Ovary (tissue), 9 donors: ENCODE results near the gene NUDT5. TPM values are rescaled to one million over a fixed set of nuclear protein-coding genes. Genes with fewer than 3 reads are reported as not detected.

Experiments used
- DNase-seq, 5 donors: peaks; one replicate each; pipeline ENCODE4 v3.0.0-alpha.2; 2019 to 2020
- H3K27ac ChIP-seq, 2 donors: fragments of 200-600 bp; one replicate each; pipeline versions ENCODE4 v1.5.1 to v1.8.0; 2019 to 2022
- H3K27me3 ChIP-seq: fragments of 200-600 bp; one replicate; pipeline ENCODE4 v1.8.0; 2022
- H3K36me3 ChIP-seq: fragments of 200-600 bp; sonication (generic); one replicate; pipeline ENCODE4 v1.5.1; 2019
- H3K4me1 ChIP-seq: one replicate; pipeline ENCODE4 v1.8.1; 2013; ENCODE audit warnings: mild to moderate bottlenecking, moderate library complexity; ENCODE audit not compliant: insufficient read depth
- H3K4me3 ChIP-seq: fragments of 200-600 bp; sonication (generic); one replicate; pipeline ENCODE4 v1.5.1; 2017
- H3K9me3 ChIP-seq, 2 donors: fragments of 200-600 bp in 1 of 2; sonication (generic) in 1 of 2; one replicate each; pipeline versions ENCODE4 v1.5.1 to v1.8.1; 2013 to 2019; ENCODE audit warnings: mild to moderate bottlenecking in 1 of 2, moderate library complexity in 1 of 2
- EP300 ChIP-seq: sonication (generic); formaldehyde crosslinking; IDR thresholded peaks from one replicate; pipeline ENCODE4 v1.6.1; 2017; ENCODE audit warnings: antibody characterized with exemption
- POLR2A ChIP-seq: fragments of 450-650 bp; IDR thresholded peaks from one replicate; pipeline ENCODE4 v1.6.1; 2017; ENCODE audit warnings: antibody characterized with exemption, mild to moderate bottlenecking, moderate library complexity
- WGBS, 3 donors: extraction: QIAGEN DNeasy Blood & Tissue Kit in 1 of 3; methylation state at CpG; one replicate each; pipeline versions ENCODE4 v1.1.5 to v1.1.7; 2013 to 2017; 5-methylcytosine and 5-hydroxymethylcytosine counted together
- intact Hi-C, 4 donors: fragments of 100-400 bp; cut with DNase I; formaldehyde crosslinking; loops; one replicate each; pipeline versions ENCODE4 v1.11.0 to v1.15.1; 2022 to 2023
- polyA plus RNA-seq, 2 donors: library from polyadenylated mRNA; stranded (reverse); fragments of 200-250 nt in 1 of 2; fragments of 350-450 nt in 1 of 2; fragmentation: Illumina TruSeq in 1 of 2; extraction: RNeasy Lipid Tissue Mini Kit (QIAGEN cat#74804) in 1 of 2; gene quantifications; one replicate each; pipeline ENCODE4 v1.2.3, GENCODE V29; 2013 to 2014
- total RNA-seq, 7 donors: library from RNA; depleted of rRNA in 2 of 7; stranded (reverse); fragments of >200 nt in 2 of 7; fragmentation: NEBNext Ultra II Directional in 3 of 7; extraction: Animal tissue kit (Norgen Biotek cat#: 25700) in 3 of 7; gene quantifications; one replicate each; pipeline versions ENCODE4 v1.1.0 to v1.2.4, GENCODE V29; 2016 to 2023
- TF ChIP-seq, protein P1 (sequence below), 3 donors: fragments of 450-650 bp in 2 of 3; fragments of 200-600 bp in 1 of 3; IDR thresholded peaks; one replicate each; pipeline versions ENCODE4 v1.5.1 to v1.8.0; 2016 to 2022; ENCODE audit warnings: antibody characterized with exemption in 3 of 3, mild to moderate bottlenecking in 1 of 3
- donor health status: DM: no; HTN: no; CAD: no; lungs with moderate emphysema.
- donor health status: DM: no; HTN: no; CAD: no.
- donor health status: Bipolar disorder and iron deficiency.
- donor health status: DM: yes; HTN: yes; CAD: no.
- donor health status: DM: no; HTN: no; CAD: no.
- donor health status: DM: yes; HTN: yes; CAD: no.

Gene NUDT5
- total and polyA plus RNA-seq, 9 donors, result 15.8 to 56.5 (median 24.7) TPM

DNA sequence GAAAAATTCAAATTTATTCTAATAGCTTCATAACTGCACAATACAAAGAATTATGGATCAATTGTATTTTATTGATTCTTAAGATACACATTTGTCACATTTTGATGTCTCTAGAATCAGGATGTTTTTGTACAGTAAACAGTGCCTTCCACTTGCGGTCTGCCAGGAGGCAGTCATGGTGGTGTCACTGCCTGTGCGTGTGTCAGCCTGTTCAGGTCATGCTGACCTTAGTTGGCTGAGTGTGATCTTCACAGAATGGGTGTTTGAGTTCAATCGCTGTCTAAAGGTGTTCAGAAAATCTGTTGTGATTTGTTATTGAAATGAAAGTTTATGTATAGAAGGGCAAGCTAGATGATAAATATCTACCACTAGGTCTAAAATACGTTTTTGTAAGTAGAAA, 45.5 kb downstream of the NUDT5 start:
- intact Hi-C loops, result no loop called here
- H3K9me3 ChIP-seq, result no peaks in the 10 kb centered on the region
- no peak overlapping the region for H3K4me3 ChIP-seq
- H3K36me3 ChIP-seq, result no peaks in the 10 kb centered on the region
- no peak for DNase-seq
- no peaks in the 10 kb centered on the region for H3K4me1 ChIP-seq
- TF ChIP-seq POLR2A (no peak), EP300 (no peak)
- TF ChIP-seq, protein P1, sequence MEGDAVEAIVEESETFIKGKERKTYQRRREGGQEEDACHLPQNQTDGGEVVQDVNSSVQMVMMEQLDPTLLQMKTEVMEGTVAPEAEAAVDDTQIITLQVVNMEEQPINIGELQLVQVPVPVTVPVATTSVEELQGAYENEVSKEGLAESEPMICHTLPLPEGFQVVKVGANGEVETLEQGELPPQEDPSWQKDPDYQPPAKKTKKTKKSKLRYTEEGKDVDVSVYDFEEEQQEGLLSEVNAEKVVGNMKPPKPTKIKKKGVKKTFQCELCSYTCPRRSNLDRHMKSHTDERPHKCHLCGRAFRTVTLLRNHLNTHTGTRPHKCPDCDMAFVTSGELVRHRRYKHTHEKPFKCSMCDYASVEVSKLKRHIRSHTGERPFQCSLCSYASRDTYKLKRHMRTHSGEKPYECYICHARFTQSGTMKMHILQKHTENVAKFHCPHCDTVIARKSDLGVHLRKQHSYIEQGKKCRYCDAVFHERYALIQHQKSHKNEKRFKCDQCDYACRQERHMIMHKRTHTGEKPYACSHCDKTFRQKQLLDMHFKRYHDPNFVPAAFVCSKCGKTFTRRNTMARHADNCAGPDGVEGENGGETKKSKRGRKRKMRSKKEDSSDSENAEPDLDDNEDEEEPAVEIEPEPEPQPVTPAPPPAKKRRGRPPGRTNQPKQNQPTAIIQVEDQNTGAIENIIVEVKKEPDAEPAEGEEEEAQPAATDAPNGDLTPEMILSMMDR (IDR thresholded peaks at IDR 0.05), result no peak
- H3K27ac ChIP-seq, result no peak overlapping the region
- WGBS, 3 donors, result 54 to 87% (median 74%) methylated on average over 4 of the region's 4 CpGs
- H3K27me3 ChIP-seq, result no peaks in the 10 kb centered on the region

- DNase-seq, result no peak
- WGBS, 3 donors, result 90 to 96% (median 91%) methylated on average over 3 of the region's 3 CpGs
- intact Hi-C loops, result no loop called here
- H3K27ac ChIP-seq, result no peak overlapping the region
- no peak for TF ChIP-seq POLR2A
- no peaks in the 10 kb centered on the region for H3K4me1 ChIP-seq
- no peaks in the 10 kb centered on the region for H3K9me3 ChIP-seq
- no peak overlapping the region for H3K4me3 ChIP-seq
- H3K27me3 ChIP-seq, result no peaks in the 10 kb centered on the region
- no peaks in the 10 kb centered on the region for H3K36me3 ChIP-seq
Observed at GRCh38 chr10:12144538-12144937, 51.2 kb downstream of the NUDT5 start.

DNA sequence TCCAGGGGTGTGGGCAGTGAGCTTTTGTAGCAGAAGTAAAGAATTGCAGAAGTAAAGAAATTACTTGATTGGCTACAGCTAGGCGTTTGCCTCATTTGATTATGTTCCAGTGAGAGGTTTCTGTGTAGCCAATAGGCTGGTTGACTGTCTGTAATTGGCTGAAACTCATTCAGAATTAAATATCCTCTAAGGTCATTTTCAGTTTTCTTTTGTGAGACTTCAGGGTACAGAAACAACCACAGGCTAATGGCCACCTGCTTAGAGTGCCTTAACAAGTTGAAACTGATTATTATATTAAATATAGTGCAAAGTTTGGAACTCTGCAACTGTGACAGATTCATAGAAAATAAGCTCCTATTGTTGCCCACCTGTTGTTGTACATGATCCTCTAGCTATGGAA, 55.7 kb downstream of the NUDT5 start:
- TF ChIP-seq EP300 (no peak), POLR2A (no peak)
- TF ChIP-seq, protein P1 (IDR thresholded peaks at IDR 0.05), result no peak
- no peaks in the 10 kb centered on the region for H3K27me3 ChIP-seq
- H3K36me3 ChIP-seq, result no peaks in the 10 kb centered on the region
- no peak overlapping the region for H3K4me3 ChIP-seq
- H3K4me1 ChIP-seq, result no peaks in the 10 kb centered on the region
- intact Hi-C loops, result no loop called here
- no peak for DNase-seq
- H3K9me3 ChIP-seq, result no peaks in the 10 kb centered on the region
- no peak overlapping the region for H3K27ac ChIP-seq
- WGBS, 3 donors, result 44 to 92% (median 91%) methylated on average over 1 of the region's 1 CpG

DNA sequence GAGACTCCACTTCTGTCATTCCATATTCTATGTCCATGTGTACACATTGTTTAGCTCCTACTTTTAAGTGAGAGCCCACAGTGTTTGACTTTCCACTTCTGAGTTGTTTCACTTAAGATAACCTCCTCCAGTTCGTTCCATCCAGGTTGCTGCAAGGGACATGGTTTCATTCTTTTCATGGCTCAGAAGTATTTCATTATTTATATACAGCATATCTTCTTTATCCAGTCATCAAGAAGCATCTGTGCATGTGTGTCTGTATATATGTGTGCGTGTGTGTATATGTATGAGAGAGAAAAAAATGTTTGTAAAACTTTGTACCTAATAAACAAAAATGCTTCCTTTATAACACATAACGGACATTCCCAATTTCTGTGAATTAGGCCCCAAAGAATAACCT, 60.1 kb downstream of the NUDT5 start:
- H3K4me3 ChIP-seq, result no peak overlapping the region
- H3K27me3 ChIP-seq, result no peaks in the 10 kb centered on the region
- TF ChIP-seq POLR2A (no peak), EP300 (no peak)
- TF ChIP-seq, protein P1 (IDR thresholded peaks at IDR 0.05), result no peak
- WGBS, 3 donors, result 80 to 84% (median 83%) methylated on average over 3 of the region's 3 CpGs
- no peak overlapping the region for H3K27ac ChIP-seq
- no peaks in the 10 kb centered on the region for H3K4me1 ChIP-seq
- intact Hi-C loops, result no loop called here
- no peak for DNase-seq
- no peaks in the 10 kb centered on the region for H3K36me3 ChIP-seq
- H3K9me3 ChIP-seq, result no peaks in the 10 kb centered on the region

- intact Hi-C loops, result no loop called here
- TF ChIP-seq, protein P1 (IDR thresholded peaks at IDR 0.05), result peak in 1 of 3 donors; percentile 13
- no peak for TF ChIP-seq POLR2A
- TF ChIP-seq EP300, result no peak
- no peak overlapping the region for H3K27ac ChIP-seq
- DNase-seq, result peak in 1 of 5 donors; percentile 13
- WGBS, 3 donors, result 28 to 30% (median 28%) methylated on average over 11 of the region's 11 CpGs
- H3K4me1 ChIP-seq, result no peaks in the 10 kb centered on the region
- peak overlapping the region; percentile 65 for H3K4me3 ChIP-seq
- no peaks in the 10 kb centered on the region for H3K9me3 ChIP-seq
- no peaks in the 10 kb centered on the region for H3K27me3 ChIP-seq
- H3K36me3 ChIP-seq, result no peaks in the 10 kb centered on the region
Observed at GRCh38 chr10:12130237-12130872, 65.3 kb downstream of the NUDT5 start.
